ENCODE results near the gene IMMP2L. TPM values are rescaled to one million over a fixed set of nuclear protein-coding genes. Genes with fewer than 3 reads are reported as not detected.

IMMP2L gene
- total and polyA plus RNA-seq, 8 donors, result 2.5 to 40.8 (median 20.0) TPM; not detected in 1

DNA sequence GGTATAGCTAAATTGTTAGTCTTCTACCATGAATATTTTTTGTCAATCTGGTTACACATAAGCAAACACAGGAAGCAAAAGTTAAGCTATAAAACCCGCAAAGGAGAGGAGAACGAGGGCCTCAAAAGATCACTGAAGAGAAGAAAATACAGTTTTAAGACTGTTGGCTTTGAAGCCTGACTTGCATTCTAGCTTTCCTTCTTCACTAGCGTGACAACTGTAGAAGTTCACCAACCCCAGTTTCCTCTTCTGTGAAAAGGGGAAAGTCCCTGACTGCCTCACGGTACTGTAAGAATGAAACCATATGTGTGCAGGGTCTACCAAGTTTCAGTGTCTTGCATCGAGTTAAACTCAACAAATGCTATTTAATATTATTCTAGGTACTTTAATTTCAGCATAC lies 478.9 kb downstream of the IMMP2L start:
- WGBS, 5 donors, result 58 to 67% (median 65%) methylated on average over 5 of the region's 5 CpGs
- Histone ChIP-seq H3K4me3 (no peak overlapping the region), H3K27me3 (no peaks in the 10 kb centered on the region), H3K4me1 (no peaks in the 10 kb centered on the region), H3K9me3 (no peaks in the 10 kb centered on the region), H3K27ac (no peak overlapping the region), H3K36me3 (no peaks in the 10 kb centered on the region)
- no peak for TF ChIP-seq EP300 (IDR thresholded peaks at IDR 0.05)
- TF ChIP-seq, protein P1, sequence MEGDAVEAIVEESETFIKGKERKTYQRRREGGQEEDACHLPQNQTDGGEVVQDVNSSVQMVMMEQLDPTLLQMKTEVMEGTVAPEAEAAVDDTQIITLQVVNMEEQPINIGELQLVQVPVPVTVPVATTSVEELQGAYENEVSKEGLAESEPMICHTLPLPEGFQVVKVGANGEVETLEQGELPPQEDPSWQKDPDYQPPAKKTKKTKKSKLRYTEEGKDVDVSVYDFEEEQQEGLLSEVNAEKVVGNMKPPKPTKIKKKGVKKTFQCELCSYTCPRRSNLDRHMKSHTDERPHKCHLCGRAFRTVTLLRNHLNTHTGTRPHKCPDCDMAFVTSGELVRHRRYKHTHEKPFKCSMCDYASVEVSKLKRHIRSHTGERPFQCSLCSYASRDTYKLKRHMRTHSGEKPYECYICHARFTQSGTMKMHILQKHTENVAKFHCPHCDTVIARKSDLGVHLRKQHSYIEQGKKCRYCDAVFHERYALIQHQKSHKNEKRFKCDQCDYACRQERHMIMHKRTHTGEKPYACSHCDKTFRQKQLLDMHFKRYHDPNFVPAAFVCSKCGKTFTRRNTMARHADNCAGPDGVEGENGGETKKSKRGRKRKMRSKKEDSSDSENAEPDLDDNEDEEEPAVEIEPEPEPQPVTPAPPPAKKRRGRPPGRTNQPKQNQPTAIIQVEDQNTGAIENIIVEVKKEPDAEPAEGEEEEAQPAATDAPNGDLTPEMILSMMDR (IDR thresholded peaks at IDR 0.05), result no peak
- TF ChIP-seq POLR2A (IDR thresholded peaks at IDR 0.05), result no peak
- TF ChIP-seq POLR2AphosphoS5 (IDR thresholded peaks at IDR 0.05), result no peak
- intact Hi-C loops (cut with DNase I; ENCODE audit: low total_unique reads), result no loop called here
- DNase-seq, result peak in 1 of 2 donors; percentile 70

DNA sequence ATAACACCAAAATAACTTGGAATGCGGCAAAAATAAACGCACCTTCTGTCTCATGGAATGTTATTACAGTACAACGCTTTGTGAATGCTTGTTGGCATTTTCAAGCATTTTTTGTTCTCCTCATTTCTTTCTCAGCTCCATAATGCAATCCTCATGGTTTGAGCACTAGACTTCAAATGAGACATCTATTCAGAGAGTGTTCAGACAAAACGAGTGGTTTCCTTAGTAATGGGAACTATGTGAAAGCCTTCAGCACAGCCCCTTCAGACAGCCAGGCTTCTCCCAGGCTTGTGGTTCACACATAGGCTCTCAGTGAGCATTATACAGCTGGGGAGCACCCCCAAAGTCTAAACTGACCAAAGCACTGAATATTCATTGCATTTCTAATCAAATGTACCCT lies 479.9 kb downstream of the IMMP2L start:
- no peaks in the 10 kb centered on the region for H3K36me3 ChIP-seq
- no peak for DNase-seq
- no peak overlapping the region for H3K27ac ChIP-seq
- intact Hi-C loops (cut with DNase I; ENCODE audit: low total_unique reads), result no loop called here
- H3K27me3 ChIP-seq, result no peaks in the 10 kb centered on the region
- H3K9me3 ChIP-seq, result no peaks in the 10 kb centered on the region
- no peaks in the 10 kb centered on the region for H3K4me1 ChIP-seq
- no peak overlapping the region for H3K4me3 ChIP-seq
- 52 to 69% (median 59%) methylated on average over 4 of the region's 4 CpGs for WGBS, 5 donors
- no peak for TF ChIP-seq POLR2AphosphoS5 (IDR thresholded peaks at IDR 0.05)
- TF ChIP-seq POLR2A (IDR thresholded peaks at IDR 0.05), result no peak
- TF ChIP-seq EP300 (IDR thresholded peaks at IDR 0.05), result no peak
- TF ChIP-seq, protein P1 (IDR thresholded peaks at IDR 0.05), result no peak

GRCh38 chr7:111081546-111082267 lies 480.6 kb downstream of the IMMP2L start:
- Histone ChIP-seq H3K4me3 (no peak overlapping the region), H3K4me1 (no peaks in the 10 kb centered on the region), H3K27ac (no peak overlapping the region), H3K27me3 (no peaks in the 10 kb centered on the region), H3K9me3 (no peaks in the 10 kb centered on the region), H3K36me3 (no peaks in the 10 kb centered on the region)
- intact Hi-C loops (cut with DNase I; ENCODE audit: low total_unique reads), result no loop called here
- TF ChIP-seq POLR2A (IDR thresholded peaks at IDR 0.05), result no peak
- TF ChIP-seq EP300 (IDR thresholded peaks at IDR 0.05), result no peak
- TF ChIP-seq POLR2AphosphoS5 (IDR thresholded peaks at IDR 0.05), result no peak
- TF ChIP-seq, protein P1 (IDR thresholded peaks at IDR 0.05), result no peak
- DNase-seq, result no peak
- 72 to 85% (median 78%) methylated on average over 4 of the region's 4 CpGs for WGBS, 5 donors

- no peak for DNase-seq
- Histone ChIP-seq H3K36me3 (no peaks in the 10 kb centered on the region), H3K4me1 (no peaks in the 10 kb centered on the region), H3K9me3 (no peaks in the 10 kb centered on the region), H3K27me3 (no peaks in the 10 kb centered on the region), H3K4me3 (no peak overlapping the region), H3K27ac (no peak overlapping the region)
- TF ChIP-seq EP300 (IDR thresholded peaks at IDR 0.05) (no peak), POLR2A (IDR thresholded peaks at IDR 0.05) (no peak), POLR2AphosphoS5 (IDR thresholded peaks at IDR 0.05) (no peak)
- TF ChIP-seq, protein P1 (IDR thresholded peaks at IDR 0.05), result no peak
- WGBS, 5 donors, result 84 to 100% (median 95%) methylated on average over 1 of the region's 1 CpG
- intact Hi-C loops (cut with DNase I; ENCODE audit: low total_unique reads), result no loop called here
Measured at GRCh38 chr7:111080495-111081105, 481.7 kb downstream of the IMMP2L start.
